GM19238 (cell line): ENCODE measurements around the gene ACOT11.

Source experiments
- DNase-seq: peaks from one replicate; pipeline ENCODE4 v3.0.0; 2011; ENCODE audit warnings: low spot score; ENCODE audit not compliant: insufficient read length

ACOT11 gene

DNA sequence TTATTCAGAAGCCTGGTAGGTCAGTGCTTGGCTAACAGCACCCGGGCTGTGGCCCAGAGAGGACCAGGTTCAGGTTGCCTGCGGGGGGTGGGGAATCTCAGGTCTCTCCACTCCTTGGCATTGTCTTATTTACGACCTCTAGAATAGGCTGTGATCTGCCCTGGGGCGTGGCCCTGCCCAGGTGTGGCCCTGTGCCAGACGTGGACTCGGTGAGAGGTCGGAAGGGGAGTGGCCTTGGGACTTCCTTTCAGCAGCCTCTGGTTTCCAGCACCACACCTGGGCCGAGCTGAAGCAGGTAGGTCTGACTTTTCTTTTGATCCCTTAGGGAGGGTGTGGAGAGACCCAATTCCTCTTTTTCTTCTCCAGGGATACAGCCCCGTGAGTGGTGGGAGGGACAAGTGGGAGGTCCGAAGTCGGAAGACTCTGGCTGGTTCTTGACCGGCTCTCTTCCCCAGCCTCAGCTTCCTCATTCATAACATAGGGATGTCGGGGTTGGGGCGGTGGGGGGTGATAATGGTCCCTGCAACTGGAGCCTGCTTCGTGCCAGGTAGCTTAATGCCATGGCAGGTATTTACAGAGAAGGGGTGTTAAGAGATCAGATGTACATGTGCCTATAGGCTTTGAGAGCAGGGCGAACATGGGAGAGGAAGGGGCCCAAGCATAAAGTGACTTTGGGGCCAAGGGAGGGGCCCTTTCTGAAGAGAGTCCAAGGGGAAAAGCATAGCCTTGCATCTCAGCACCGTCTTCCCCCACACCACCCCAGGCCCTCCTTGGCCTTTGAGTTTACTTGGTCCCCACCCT, 16.5 kb downstream of the ACOT11 start:
- DNase-seq = no peak

DNA sequence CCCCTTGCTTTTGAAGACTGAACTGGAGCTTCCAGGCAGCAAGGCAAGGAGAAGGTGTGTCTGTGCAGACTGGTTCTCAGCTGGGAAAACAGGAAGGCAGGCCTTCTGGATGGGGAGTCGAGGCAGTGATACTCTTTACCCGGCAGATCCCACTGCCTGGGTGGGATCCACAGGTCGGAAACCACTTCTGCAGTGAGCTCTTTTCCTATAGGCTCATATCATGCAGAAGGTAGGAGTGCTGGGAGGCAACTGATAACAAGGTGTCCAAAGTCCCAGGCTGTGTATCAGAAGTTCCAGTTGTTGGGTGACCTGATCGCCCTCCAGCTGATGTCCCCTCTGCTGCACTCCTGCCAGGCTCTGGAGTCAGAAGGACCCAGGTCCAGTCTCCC, 17.1 kb downstream of the ACOT11 start:
- DNase-seq = no peak

DNA sequence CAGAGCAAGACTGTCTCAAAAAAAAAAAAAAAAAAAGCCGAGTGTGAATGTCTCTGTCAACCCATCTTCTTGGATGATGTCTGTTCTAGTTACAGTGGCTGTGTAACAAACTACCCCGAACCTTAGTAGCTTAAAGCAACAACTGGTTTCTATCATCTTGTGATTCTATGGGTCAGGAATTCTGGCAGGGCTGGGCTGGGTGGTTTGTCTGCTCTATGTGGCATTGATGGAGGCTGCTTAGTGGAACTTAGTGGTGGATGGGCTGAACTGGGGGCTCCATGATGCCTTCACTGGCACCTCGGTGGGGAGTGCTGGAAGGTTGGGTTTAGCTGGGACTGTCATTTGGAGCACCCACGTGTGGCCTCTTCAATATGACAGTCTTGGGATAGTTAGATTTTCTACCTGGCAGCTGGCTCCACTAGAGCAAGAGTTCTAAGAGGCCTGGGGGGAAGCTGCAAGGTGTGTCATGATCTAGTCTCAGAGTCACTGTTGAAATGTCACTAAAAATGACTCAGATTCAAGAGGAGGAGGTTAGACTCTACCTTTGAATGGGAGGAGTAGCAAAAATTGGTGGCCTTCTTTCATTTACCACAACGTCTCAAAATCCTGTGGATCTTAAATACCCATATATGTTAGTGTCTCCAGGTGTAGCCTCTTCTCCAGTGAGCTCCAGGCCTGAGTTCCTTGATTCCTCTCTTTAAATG, 18.6 kb downstream of the ACOT11 start:
- DNase-seq = no peak

DNA sequence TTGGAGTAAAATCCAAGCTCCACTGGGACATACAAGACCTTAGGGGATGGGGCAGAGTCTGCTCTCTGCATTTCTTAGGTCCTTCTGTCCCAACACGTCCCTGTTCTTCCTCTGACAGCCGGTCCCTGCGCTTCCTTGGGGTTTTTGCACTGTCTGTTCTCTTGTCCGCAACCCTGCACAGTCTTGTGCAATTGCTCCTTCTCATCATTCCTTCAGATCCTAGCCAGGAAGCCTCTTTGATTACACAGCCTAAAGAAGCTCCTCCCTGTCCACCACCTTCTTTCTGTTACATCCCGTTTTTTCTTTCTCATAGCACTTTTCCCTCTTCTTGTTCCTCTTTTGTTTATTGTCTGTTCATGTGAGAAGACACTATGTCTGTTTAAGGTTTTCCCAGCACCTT, 19.9 kb downstream of the ACOT11 start:
- DNase-seq = no peak

DNA sequence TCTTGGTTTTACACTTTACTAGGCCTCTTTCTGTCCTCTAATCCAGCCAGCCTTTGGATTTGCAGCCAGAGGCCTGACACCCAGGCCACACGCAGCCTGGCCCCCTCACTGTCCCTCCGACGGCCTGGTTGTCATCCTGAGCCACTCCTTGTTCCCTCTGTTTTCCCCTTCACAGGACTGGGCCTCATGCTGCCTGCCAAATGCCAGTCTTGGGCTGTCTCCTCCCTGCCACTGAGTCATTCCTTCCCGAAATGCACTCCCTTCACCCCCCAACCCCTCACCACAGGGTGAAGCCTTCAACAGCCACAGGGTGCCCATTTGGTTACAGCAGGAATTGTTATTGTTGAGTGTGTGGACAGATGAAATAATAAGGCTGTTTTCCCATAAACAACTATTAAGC, 21.3 kb downstream of the ACOT11 start:
- DNase-seq = no peak

DNA sequence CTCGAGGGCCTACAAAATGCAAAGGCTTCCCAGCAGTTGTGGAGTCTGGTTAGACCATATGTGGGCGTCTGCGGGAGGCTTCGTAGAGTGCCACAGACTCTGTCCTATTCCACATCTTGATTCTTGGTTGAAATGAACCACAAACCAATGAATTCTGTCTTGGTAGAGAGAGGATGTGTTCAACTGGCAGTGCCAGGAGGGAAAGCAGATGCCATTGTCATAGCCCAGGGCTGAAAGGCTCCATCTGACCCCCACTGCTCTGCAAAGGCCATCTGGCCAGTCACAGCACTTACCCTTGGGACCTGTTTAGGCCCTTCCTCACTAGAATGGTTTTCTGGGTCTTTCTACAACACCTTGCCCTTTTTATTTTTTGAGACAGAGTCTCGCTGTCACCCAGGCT, 22.1 kb downstream of the ACOT11 start:
- DNase-seq = no peak

DNA sequence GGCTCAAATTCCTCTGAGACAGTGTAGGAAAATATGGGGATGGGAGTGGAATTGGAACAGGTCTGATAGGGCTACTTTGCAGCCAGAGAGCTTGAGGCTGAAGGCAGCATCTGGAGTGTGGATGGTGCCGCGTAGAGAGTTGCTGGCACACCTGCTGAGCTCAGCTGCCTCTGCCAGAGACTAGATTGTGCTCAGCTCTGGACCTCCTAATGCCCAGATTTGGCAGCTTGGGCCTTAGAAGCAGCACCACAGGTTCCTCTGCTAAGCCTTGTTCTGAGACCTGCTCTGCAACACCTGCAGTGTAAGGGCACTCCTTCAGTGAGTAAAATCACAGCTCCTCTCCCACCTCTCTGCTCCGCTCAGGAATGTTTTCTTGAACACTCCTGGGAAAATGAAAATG, 23.3 kb downstream of the ACOT11 start:
- DNase-seq = no peak

DNA sequence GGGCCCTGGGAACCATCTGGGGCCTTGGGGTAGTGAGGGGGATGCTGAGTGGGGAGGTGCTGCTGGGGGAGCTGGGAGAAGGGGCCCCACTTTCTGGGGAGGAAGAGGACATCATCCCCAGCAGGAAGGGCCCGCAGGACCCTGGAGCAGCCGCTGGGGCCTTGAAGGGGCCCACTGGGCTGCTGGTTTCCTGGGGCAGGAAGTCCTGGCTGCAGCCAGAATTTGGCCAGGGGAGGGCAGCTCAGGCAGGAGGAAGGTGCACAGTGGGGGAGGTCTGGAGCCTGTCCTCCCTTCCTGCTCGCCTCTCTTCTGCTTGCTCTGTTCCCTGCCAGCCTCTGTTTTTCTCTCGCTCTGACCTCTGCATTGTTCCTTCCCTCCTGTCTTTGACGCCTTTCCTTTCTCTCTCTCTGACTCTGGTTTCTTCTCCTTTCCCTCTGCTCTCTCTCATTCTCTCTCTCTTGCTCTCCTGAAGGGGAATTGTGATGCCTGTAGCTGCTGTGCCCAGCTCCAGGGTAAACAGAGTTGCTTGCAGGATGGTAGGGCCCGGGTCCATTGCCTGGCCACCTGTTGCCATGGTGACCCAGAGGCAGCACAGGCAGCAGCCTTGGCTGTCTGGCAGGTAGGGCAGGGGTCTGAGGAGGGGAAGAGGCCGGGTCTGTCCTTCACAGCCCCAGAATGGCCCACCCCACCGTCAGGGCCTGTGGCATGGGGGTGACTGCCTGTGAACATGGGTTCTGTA, 23.9 kb downstream of the ACOT11 start:
- DNase-seq = no peak

DNA sequence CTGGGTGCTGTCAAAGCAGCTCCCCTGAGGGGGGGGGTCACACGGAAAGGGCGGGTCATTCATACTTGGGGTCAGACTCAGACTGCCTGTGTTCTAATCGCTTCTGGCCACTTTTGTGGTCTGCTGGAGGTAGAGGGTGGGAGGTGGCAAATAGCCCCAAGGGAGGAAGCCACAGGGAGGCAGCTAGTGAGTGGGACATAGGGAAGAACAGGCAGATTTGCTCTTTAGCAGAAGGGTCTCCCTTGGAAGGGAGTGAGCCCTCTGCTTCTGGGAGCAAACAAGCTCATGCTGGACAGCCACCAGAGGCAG, 24.5 kb downstream of the ACOT11 start:
- no peak for DNase-seq

DNA sequence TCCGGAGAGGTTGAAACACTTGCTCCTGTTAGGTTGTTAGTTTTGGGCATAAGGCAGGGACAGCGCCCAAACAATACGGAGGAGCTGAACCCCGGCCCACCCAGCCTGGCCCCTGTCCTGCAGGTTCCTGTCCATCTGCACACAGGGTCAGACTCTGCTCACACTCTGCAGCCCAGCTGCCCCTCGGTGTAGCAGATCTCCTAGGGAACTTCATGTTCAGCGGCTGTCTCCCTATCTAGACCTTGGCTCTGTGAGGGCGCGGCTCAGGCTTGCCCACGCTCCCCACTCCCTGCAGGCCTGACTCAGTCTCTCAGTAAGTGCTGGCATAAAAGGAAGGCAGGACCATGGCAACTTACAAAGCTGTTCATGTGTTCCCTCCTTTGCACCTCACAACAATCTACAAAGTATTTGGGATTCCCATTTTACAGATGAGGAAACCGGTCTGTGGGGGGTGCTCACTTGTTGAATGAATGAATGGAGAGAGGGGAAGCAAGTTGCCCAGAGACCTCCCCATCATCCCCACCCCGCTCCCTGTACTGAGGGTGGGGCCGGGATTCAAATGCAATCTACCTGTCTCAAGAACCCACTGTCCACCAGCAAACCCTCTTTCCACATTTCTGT, 26.2 kb downstream of the ACOT11 start:
- no peak for DNase-seq

DNA sequence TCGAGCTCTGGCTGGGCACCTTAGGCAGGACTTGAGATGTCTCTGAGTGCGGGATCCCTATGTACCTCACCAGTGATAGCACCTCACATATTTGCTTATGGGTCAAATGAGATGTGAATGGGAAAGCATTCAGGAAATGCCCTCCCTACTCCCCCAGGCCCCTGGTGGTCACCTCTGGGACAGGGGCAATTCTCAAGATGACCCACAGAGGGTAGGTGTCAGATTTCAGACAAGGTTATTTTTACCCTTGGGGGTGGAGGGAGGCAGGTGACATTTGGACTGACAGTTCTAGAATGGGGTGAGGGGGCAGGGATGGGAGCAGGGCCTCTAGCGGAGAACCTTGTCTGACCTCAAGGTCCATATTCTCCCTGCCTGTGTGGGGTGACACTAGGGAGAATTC, 27.1 kb downstream of the ACOT11 start:
- DNase-seq = no peak

DNA sequence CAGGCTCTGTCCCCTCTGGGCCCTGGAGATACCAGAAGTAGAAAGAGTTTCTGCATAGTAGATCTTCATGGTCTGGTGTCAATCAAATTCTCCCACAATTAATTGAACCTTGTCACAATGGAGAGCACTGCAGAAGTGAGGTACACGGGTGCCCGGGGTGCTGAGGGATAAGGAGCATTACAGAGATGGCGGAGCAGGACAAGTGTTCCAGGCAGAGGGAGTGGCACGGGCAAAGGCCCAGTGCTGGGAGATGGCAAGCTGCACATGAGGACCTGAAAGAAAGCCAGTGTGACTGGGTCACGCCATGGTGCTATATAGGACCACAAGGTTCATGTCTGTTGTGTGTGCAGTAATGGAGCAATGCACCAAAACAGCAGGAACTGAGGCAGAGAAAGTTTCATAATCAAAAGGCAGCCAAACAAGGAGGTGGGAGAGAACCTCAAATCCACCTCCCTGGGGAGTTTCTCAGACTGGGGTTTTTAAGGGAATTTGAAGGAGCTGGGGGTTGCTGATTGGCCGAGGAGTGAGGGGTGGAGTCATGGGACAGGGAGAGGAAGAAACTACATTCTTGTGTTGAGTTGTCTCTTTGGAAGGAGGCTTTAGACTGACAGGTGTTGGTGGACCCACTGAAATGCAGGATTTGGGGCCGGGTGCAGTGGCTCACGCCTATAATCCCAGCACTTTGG, 27.7 kb downstream of the ACOT11 start:
- DNase-seq = no peak

DNA sequence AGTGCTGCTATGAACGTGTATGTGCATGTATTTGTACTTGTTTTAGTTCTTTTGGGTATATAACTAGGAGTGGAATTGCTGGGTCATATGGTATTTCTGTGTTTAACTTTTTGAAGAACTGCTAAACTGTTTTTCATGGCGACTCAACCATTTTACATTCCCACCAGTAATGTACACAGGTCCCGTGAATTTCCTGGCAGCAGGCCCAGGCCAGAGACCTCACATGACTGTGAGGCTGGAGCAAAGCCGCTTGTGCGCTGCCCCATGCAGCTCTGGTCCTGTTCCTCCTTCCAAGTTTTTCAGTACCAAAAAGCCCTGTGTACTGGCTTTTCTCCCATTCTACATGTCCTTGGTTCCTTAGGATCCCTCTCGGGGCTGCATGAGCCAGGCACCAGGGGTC, 29.6 kb downstream of the ACOT11 start:
- no peak for DNase-seq

DNA sequence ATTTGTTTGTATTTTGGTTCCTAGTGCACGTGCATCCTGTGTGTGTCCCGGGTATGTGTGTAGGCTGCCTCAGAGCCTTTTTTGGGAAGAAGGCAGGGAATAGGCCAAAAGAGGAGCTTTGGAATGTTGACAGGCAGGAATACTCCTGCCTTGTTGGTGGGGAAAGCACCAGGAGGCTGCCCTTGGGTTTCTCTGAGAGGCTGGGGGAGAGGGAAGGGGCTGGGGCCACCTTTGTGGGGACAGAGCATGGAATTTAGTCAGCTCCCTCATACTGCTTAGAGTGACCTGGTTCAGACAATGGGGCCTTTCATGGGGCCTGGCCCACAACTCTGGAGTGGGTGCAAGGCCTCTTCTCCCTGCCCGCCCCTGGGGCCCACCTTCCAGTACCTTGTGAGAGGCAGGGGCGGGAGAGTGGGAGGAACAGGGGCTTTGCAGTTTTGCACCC, 31.3 kb downstream of the ACOT11 start:
- no peak for DNase-seq

DNA sequence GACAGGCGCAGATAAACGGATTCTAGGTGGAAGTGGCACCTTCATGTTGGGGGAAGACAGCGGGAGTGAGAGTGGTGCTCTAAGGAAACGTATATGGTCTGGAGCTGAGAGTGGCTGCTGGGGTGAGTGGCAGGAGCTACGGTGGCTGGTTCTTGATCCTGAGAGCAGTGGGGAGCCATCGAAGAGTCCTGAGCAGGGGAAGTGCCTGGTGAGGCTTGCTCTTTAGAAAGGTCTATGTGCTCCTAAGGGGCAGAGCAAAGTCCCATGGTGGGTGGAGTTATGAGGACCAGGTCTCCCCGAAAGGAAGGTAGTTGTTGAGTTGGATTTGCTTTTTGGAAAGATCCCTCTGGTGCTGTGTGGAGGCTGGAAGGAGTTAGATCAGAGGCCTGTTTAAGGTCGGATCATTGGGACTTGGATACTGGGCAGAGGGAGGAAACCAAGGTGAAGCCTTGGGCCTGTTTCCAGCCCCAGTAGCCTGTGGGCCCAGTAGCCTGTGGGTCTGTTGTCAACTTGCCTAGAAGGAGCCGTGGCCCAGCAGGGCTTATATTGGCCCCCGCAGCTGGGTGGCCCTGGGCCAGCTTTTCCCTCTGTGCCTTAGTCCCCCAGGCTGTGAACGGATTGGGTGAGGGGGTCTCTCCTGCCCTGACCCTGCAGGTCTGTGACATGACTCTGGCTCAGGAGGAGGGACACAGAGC, 33.0 kb downstream of the ACOT11 start:
- DNase-seq = no peak

DNA sequence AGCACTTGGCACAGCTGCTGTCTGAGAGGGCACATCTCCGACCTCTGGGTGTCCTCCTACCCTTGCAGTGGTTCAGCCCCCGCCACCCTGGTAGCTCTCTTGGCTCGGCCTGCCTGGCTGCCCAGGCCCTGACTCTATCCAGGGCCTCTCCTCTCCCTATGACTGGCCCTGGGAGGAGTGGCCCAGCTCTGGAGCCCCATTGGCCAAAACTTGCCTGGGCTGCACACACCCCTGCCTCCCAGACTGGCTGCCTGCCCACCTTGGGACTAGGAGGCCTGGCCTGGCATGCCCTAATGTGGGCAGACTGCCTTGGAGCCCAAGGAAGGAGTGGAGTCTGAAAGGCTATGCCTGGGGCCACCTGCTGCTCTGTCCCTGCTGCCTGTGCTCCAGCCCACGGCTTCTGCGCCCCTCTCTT, 33.6 kb downstream of the ACOT11 start:
- DNase-seq = no peak

DNA sequence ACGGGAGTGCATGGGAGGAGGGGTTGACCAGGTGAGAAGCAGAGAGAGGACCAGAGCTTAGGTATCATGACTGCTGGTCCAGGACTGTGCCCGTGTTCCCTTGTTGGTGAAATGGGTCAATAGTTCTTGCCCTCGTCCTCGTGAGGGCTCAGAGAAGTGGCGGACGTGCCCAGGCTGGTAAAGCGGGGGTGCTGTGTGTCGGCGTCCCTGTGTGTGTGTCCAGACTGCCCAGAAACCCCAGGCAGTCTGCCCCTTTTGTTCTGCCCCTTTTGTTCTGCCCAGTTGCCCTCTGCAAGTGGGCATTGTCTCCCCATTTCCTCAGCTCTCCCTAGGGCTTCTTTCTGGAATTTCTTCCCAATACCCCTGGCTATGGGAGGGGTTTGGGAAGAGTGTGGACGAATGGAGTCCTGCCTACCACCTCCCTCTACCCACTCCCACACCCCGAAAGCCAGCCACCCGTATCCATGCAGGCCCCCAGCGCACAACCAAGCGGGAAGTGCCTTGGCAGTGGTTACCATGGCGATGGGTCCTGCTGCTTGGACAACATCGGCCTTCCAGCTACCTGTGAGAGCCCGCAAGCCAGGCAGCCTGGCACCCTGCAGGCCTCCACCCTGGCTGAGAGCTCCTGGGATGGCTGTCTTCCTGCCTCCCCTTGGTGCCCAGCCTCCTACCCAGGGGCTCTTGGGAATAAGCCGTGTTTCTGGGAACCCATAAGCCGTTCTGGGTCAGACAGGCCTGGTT, 34.7 kb downstream of the ACOT11 start:
- DNase-seq = no peak

DNA sequence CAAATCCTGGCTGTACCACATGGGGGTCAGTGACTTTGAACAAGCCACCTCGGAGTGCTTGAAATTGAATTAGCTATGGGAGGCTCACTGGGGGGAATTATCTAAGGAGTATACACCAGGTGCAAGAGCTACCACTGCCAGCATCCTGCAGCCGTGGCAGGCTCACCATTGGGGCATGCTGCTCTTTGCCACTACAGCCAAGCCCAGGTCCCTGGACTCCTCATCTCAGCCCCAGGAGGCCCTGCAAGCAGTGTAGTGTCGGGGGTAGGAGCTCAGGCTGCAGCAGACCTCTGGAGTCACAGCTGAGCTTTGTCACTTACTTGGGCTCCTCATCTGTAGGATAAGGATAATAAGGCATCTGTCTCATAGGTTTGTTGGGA, 35.3 kb downstream of the ACOT11 start:
- DNase-seq = no peak

DNA sequence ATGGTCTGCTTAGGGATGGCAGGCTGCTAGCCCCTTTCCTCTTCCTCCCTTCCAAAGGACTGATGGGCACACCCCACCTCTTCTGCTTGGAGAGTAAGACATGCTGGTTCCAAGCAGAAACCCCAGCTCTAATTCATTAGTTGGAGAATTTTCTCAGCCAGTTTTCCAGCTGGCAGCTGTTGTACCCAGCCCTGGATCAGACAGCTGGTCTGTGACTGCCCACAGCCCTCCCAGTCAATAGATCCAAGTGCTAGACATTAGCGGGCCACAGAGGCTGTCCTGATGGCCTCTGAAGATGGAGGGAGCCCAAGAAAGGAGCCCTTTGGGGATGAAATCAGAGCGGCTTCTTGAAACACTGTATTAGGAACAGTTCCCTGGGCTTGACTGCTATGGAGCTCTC, 35.8 kb downstream of the ACOT11 start:
- no peak for DNase-seq

DNA sequence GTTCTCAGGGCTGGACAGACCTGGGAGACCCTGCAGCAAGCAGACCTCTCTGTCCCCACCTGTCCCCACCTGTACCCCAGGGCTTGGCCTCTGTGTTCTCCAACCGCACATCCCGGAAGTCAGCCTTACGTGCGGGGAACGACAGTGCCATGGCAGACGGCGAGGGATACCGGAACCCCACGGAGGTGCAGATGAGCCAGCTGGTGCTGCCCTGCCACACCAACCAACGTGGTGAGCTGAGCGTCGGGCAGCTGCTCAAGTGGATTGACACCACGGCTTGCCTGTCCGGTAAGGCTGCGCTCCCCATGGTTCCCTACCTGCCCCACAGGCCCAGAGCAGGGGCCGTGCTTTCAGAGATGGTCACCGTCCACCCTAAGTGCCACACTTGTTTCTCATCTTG, 36.5 kb downstream of the ACOT11 start:
- no peak for DNase-seq
